ENCODE results near the gene GOLGA8J. TPM values are rescaled to one million over a fixed set of nuclear protein-coding genes. Genes with fewer than 3 reads are reported as not detected.
"Not testable (repeated sequence)": the region's sequence is repeated elsewhere in the genome, so short reads cannot be mapped to it uniquely, and the experiment has no call there.

Gene GOLGA8J
- total RNA-seq, 1 experiment from 2014 or later = not detected

DNA sequence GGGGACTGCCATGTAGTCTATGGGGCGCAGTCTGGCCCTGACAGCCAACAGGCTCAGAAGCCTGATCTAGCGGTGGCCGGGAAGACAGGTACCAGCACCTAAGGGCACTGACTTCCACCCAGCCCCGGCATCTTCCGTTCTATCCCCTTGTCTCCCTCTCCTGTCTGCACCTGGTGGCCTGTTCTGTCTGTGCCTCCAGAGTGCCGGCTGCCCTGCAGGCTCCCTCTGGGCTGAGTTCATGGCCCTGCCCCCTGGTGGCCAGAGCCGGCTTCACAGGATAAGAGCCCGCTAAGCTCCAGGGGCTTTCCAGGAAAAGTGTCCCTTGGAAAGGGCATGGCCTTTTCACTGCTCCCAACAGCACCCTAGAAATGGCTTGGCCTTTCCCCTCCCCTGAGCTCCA lies 15.1 kb downstream of the GOLGA8J start:
- H3K27ac ChIP-seq (ENCODE audit: insufficient read length, low read depth, low read length); H2BK12ac ChIP-seq (ENCODE audit: insufficient read length, low read depth, low read length); H2BK120ac ChIP-seq (ENCODE audit: low read depth, low read length, poor library complexity, severe bottlenecking); H2BK15ac ChIP-seq (ENCODE audit: low read depth, low read length); H4K5ac ChIP-seq (ENCODE audit: insufficient read length, low read depth, low read length); H2BK20ac ChIP-seq (ENCODE audit: low read depth, low read length, poor library complexity, severe bottlenecking); H3K4me3 Mint-ChIP-seq; H3K27ac Mint-ChIP-seq; H3K9me3 Mint-ChIP-seq; H4K8ac ChIP-seq (replicated peaks; ENCODE audit: insufficient read length, low read depth, low read length); H3K36me3 Mint-ChIP-seq (ENCODE audit: insufficient read depth in 1 of 3, low read depth in 3 of 3); H3K18ac ChIP-seq (ENCODE audit: insufficient read length, low read depth, low read length); H3K4me2 ChIP-seq (ENCODE audit: insufficient read depth, insufficient read length, low read length); H2AFZ ChIP-seq (ENCODE audit: low read length); H3K27me3 ChIP-seq (ENCODE audit: insufficient read depth, low read length); H3K9ac ChIP-seq (ENCODE audit: extremely low read depth, insufficient read length, low read length); H3K9me3 ChIP-seq (ENCODE audit: control insufficient read depth, low read depth, low read length); H3K4ac ChIP-seq (ENCODE audit: low read depth, low read length); H4K20me1 ChIP-seq (ENCODE audit: control insufficient read depth, insufficient read depth, insufficient read length); H3K23me2 ChIP-seq (ENCODE audit: insufficient read length, low read depth, low read length, poor library complexity, severe bottlenecking); H3K14ac ChIP-seq (ENCODE audit: insufficient read depth, low read length); H2BK5ac ChIP-seq (ENCODE audit: insufficient read length, low read length); H3K4me1 ChIP-seq (ENCODE audit: insufficient read depth, low read length); H3K4me1 Mint-ChIP-seq; H3K27me3 Mint-ChIP-seq (ENCODE audit: low read depth); H3K23ac ChIP-seq (ENCODE audit: insufficient read length, low read depth, low read length); H2AK5ac ChIP-seq (ENCODE audit: insufficient read length, low read length); H4K91ac ChIP-seq (ENCODE audit: insufficient read length, low read depth, low read length); DNase-seq; H3K56ac ChIP-seq (ENCODE audit: insufficient read length, low read depth, low read length); H3K79me1 ChIP-seq (ENCODE audit: insufficient read depth, low read depth, low read length, poor library complexity, severe bottlenecking); H3T11ph ChIP-seq (ENCODE audit: low read length); H3K79me2 ChIP-seq (ENCODE audit: insufficient read depth, low read length): not testable (repeated sequence)
- WGBS (ENCODE audit: extremely low coverage, insufficient read length, low lambda C conversion rate) = no CpG with 5 or more reads among the region's 8 CpGs

DNA sequence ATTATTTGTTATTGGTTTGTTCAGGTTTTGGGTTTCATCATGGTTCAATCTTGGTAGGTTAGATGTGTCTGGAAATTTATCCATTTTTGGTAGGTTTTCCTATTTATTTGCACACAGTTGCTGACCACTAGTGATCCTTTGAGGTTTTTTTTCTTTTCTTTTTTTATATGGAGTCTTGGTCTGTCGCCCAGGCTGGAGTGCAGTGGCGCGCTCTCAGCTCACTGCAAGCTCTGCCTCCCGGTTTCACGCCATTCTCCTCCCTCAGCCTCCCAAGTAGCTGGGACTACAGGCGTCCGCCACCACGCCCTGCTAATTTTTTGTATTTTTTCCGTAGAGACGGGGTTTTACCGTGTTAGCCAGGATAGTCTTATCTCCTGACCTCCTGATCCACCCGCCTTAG lies 20.1 kb downstream of the GOLGA8J start:
- not testable (repeated sequence) for H3K56ac ChIP-seq (ENCODE audit: insufficient read length, low read depth, low read length); H2AK5ac ChIP-seq (ENCODE audit: insufficient read length, low read length); H4K8ac ChIP-seq (replicated peaks; ENCODE audit: insufficient read length, low read depth, low read length); H3K27ac Mint-ChIP-seq; H4K91ac ChIP-seq (ENCODE audit: insufficient read length, low read depth, low read length); H3K79me1 ChIP-seq (ENCODE audit: insufficient read depth, low read depth, low read length, poor library complexity, severe bottlenecking); H4K20me1 ChIP-seq (ENCODE audit: control insufficient read depth, insufficient read depth, insufficient read length); H3K9ac ChIP-seq (ENCODE audit: extremely low read depth, insufficient read length, low read length); H2BK120ac ChIP-seq (ENCODE audit: low read depth, low read length, poor library complexity, severe bottlenecking); DNase-seq; H2BK20ac ChIP-seq (ENCODE audit: low read depth, low read length, poor library complexity, severe bottlenecking); H3K14ac ChIP-seq (ENCODE audit: insufficient read depth, low read length); H3K27me3 Mint-ChIP-seq (ENCODE audit: low read depth); H3K23me2 ChIP-seq (ENCODE audit: insufficient read length, low read depth, low read length, poor library complexity, severe bottlenecking); H2BK12ac ChIP-seq (ENCODE audit: insufficient read length, low read depth, low read length); H3K27ac ChIP-seq (ENCODE audit: insufficient read length, low read depth, low read length); H3T11ph ChIP-seq (ENCODE audit: low read length); H3K4ac ChIP-seq (ENCODE audit: low read depth, low read length); H4K5ac ChIP-seq (ENCODE audit: insufficient read length, low read depth, low read length); H3K18ac ChIP-seq (ENCODE audit: insufficient read length, low read depth, low read length); H3K9me3 Mint-ChIP-seq; H3K4me2 ChIP-seq (ENCODE audit: insufficient read depth, insufficient read length, low read length); H3K79me2 ChIP-seq (ENCODE audit: insufficient read depth, low read length); H3K27me3 ChIP-seq (ENCODE audit: insufficient read depth, low read length); H2BK5ac ChIP-seq (ENCODE audit: insufficient read length, low read length); H3K23ac ChIP-seq (ENCODE audit: insufficient read length, low read depth, low read length); H2BK15ac ChIP-seq (ENCODE audit: low read depth, low read length); H3K4me1 Mint-ChIP-seq; H2AFZ ChIP-seq (ENCODE audit: low read length); H3K4me1 ChIP-seq (ENCODE audit: insufficient read depth, low read length); H3K36me3 Mint-ChIP-seq (ENCODE audit: insufficient read depth in 1 of 3, low read depth in 3 of 3); H3K4me3 Mint-ChIP-seq; H3K9me3 ChIP-seq (ENCODE audit: control insufficient read depth, low read depth, low read length)
- WGBS (ENCODE audit: extremely low coverage, insufficient read length, low lambda C conversion rate) = no CpG with 5 or more reads among the region's 12 CpGs
